ENCODE data around the gene CHL1. TPM values are rescaled to one million over a fixed set of nuclear protein-coding genes. Genes with fewer than 3 reads are reported as not detected.

The CHL1 gene
- total and polyA plus RNA-seq, 2 donors (not counting 1 experiment from before 2014, with no cell fraction given) = 6.2 to 18.0 TPM

DNA sequence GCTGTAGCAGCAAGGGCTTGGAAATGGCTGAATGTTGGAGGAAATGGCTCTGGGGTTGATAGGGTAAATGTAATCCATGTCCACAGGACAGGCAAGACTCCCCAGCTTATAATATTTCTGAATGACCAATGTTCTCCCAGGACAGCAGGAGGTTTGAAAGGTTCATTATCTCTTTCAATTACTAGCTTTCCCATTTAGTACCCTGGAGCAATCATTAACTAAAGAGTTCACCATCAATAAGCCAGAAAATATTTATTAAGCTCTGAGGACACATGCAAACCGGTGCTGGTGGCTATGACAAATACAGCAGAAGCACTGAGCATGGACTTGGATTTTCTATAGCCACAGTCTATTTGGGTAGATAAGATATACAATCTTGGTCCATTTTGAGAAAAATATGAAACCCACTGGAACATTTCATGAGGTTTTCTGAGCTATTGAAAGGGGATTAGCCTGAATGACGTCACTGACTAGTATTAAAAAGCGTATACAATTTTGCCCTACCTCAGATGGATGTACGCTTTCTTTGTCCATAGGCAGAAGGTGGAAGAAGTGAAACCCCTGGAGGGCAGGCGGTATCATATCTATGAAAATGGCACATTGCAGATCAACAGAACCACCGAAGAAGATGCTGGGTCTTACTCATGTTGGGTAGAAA, 166.2 kb downstream of the CHL1 start:
- H3K4me1 Mint-ChIP-seq = peaks cover 12% of the 10 kb centered on the region
- POLR2A ChIA-PET = no interaction called here
- H3K27me3 ChIP-seq (replicated peaks in 1 of 4; ENCODE audit: control extremely low read depth in 1 of 4, control insufficient read depth in 3 of 4, insufficient read depth in 4 of 4, low read length in 3 of 4) = no peaks in the 10 kb centered on the region
- H3K4me1 ChIP-seq (ENCODE audit: control insufficient read depth in 2 of 2, insufficient read depth in 2 of 2, low read length in 2 of 2) = peaks cover 13 to 14% of the 10 kb centered on the region in 2 donors
- no peaks in the 10 kb centered on the region for H4K20me1 ChIP-seq (ENCODE audit: control insufficient read depth, insufficient read depth, low read length, poor library complexity, severe bottlenecking)
- CTCF ChIA-PET = interaction anchor here (1.1 to 3.5 kb wide), 3 partner anchors 9 to 320 kb away, joined by 3 to 29 read pairs (median 9); no protein-coding TSS in a partner anchor
- no peak overlapping the region for H3K4me2 ChIP-seq (replicated peaks; ENCODE audit: low read depth, low read length, poor library complexity, severe bottlenecking)
- ATAC-seq (ENCODE audit: low read depth) (no peak), DNase-seq (no peak)
- peaks cover 0 to 2% (median 0%) of the 10 kb centered on the region in 3 donors for H3K9me3 ChIP-seq (ENCODE audit: control extremely low read depth in 1 of 3, control insufficient read depth in 2 of 3, insufficient read depth in 1 of 3, low read length in 2 of 3)
- H3K4me3 Mint-ChIP-seq = no peak overlapping the region
- H2AFZ ChIP-seq (ENCODE audit: insufficient read depth, low read depth, low read length, poor library complexity, severe bottlenecking) = no peak overlapping the region
- H3K27me3 Mint-ChIP-seq = no peaks in the 10 kb centered on the region
- WGBS (ENCODE audit: insufficient coverage) = 92% methylated on average over 6 of the region's 6 CpGs
- H3K27ac ChIP-seq (ENCODE audit: low read length in 2 of 2) = no peak overlapping the region
- intact Hi-C loops (cut with micrococcal nuclease) = no loop called here
- H3K4me3 ChIP-seq (ENCODE audit: control extremely low read depth in 1 of 5, extremely low read depth in 1 of 5, insufficient read depth in 1 of 5, low read depth in 2 of 5, low read length in 4 of 5) = no peak overlapping the region
- no peak for TF ChIP-seq EZH2 (IDR thresholded peaks at IDR 0.05; ENCODE audit: borderline replicate concordance, insufficient read depth, low read depth, low read length, poor library complexity, severe bottlenecking)
- TF ChIP-seq, protein P1, sequence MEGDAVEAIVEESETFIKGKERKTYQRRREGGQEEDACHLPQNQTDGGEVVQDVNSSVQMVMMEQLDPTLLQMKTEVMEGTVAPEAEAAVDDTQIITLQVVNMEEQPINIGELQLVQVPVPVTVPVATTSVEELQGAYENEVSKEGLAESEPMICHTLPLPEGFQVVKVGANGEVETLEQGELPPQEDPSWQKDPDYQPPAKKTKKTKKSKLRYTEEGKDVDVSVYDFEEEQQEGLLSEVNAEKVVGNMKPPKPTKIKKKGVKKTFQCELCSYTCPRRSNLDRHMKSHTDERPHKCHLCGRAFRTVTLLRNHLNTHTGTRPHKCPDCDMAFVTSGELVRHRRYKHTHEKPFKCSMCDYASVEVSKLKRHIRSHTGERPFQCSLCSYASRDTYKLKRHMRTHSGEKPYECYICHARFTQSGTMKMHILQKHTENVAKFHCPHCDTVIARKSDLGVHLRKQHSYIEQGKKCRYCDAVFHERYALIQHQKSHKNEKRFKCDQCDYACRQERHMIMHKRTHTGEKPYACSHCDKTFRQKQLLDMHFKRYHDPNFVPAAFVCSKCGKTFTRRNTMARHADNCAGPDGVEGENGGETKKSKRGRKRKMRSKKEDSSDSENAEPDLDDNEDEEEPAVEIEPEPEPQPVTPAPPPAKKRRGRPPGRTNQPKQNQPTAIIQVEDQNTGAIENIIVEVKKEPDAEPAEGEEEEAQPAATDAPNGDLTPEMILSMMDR (IDR thresholded peaks at IDR 0.05) = no peak
- peaks cover 2% of the 10 kb centered on the region for H3K9me3 Mint-ChIP-seq (ENCODE audit: insufficient read depth)
- no peak overlapping the region for H3K9ac ChIP-seq (ENCODE audit: low read length)
- no peak overlapping the region for H3K27ac Mint-ChIP-seq
- H3K36me3 ChIP-seq (replicated peaks in 1 of 2; ENCODE audit: control extremely low read depth in 1 of 2, control insufficient read depth in 1 of 2, extremely low read depth in 1 of 2, insufficient read depth in 2 of 2, low read length in 1 of 2) = no peaks in the 10 kb centered on the region
- no peaks in the 10 kb centered on the region for H3K79me2 ChIP-seq (ENCODE audit: control insufficient read depth, insufficient read depth, low read length)

DNA sequence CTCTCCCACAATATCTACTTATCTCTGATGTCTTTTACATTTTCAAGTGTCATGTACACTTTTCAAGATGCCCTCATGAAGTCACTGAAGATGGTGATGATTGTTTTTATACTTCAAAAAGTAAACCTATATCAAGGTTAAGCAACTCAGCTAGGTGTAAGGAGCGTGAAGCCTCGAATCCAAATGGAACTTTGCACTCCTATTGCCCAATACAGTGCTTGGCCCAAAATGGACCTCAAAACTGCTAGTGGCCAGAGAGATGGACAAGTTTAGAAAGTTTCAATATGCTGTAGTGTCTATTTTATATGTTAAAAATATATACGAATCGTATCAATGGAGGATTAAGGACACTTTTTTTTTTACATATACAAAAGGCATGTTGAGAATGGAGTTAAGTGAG, 167.7 kb downstream of the CHL1 start:
- POLR2A ChIA-PET = no interaction called here
- TF ChIP-seq, protein P1 (IDR thresholded peaks at IDR 0.05) = no peak
- TF ChIP-seq EZH2 (IDR thresholded peaks at IDR 0.05; ENCODE audit: borderline replicate concordance, insufficient read depth, low read depth, low read length, poor library complexity, severe bottlenecking) = no peak
- intact Hi-C loops (cut with micrococcal nuclease) = no loop called here

More for the DNA sequence above, 167.7 kb downstream of the CHL1 start:
- WGBS (ENCODE audit: insufficient coverage) = no CpG with 5 or more reads among the region's 4 CpGs
- no peaks in the 10 kb centered on the region for H3K27me3 Mint-ChIP-seq
- H3K4me3 Mint-ChIP-seq = no peak overlapping the region
- no peak overlapping the region for H3K4me2 ChIP-seq (replicated peaks; ENCODE audit: low read depth, low read length, poor library complexity, severe bottlenecking)
- H3K27ac Mint-ChIP-seq = no peak overlapping the region
- H3K27me3 ChIP-seq (replicated peaks in 1 of 4; ENCODE audit: control extremely low read depth in 1 of 4, control insufficient read depth in 3 of 4, insufficient read depth in 4 of 4, low read length in 3 of 4) = no peaks in the 10 kb centered on the region
- peaks cover 9% of the 10 kb centered on the region for H3K4me1 Mint-ChIP-seq
- no peak overlapping the region for H3K9ac ChIP-seq (ENCODE audit: low read length)
- no peak overlapping the region for H2AFZ ChIP-seq (ENCODE audit: insufficient read depth, low read depth, low read length, poor library complexity, severe bottlenecking)
- peaks cover 5% of the 10 kb centered on the region for H3K9me3 Mint-ChIP-seq (ENCODE audit: insufficient read depth)
- peaks cover 9 to 10% of the 10 kb centered on the region in 2 donors for H3K4me1 ChIP-seq (ENCODE audit: control insufficient read depth in 2 of 2, insufficient read depth in 2 of 2, low read length in 2 of 2)
- no peaks in the 10 kb centered on the region for H4K20me1 ChIP-seq (ENCODE audit: control insufficient read depth, insufficient read depth, low read length, poor library complexity, severe bottlenecking)
- ATAC-seq (ENCODE audit: low read depth) (no peak), DNase-seq (no peak)
- no peak overlapping the region for H3K27ac ChIP-seq (ENCODE audit: low read length in 2 of 2)
- no peaks in the 10 kb centered on the region for H3K79me2 ChIP-seq (ENCODE audit: control insufficient read depth, insufficient read depth, low read length)
- CTCF ChIA-PET = interaction anchor here (3.5 kb wide), 1 partner anchor 11 kb away, joined by 29 read pairs; no protein-coding TSS in a partner anchor
- peaks cover 0 to 2% (median 2%) of the 10 kb centered on the region in 3 donors for H3K9me3 ChIP-seq (ENCODE audit: control extremely low read depth in 1 of 3, control insufficient read depth in 2 of 3, insufficient read depth in 1 of 3, low read length in 2 of 3)
- no peak overlapping the region for H3K4me3 ChIP-seq (ENCODE audit: control extremely low read depth in 1 of 5, extremely low read depth in 1 of 5, insufficient read depth in 1 of 5, low read depth in 2 of 5, low read length in 4 of 5)
- H3K36me3 ChIP-seq (replicated peaks in 1 of 2; ENCODE audit: control extremely low read depth in 1 of 2, control insufficient read depth in 1 of 2, extremely low read depth in 1 of 2, insufficient read depth in 2 of 2, low read length in 1 of 2) = no peaks in the 10 kb centered on the region
